Measurements from ENCODE around the gene TCF15. TPM values are rescaled to one million over a fixed set of nuclear protein-coding genes. Genes with fewer than 3 reads are reported as not detected.
"Not testable (repeated sequence)": the region's sequence is repeated elsewhere in the genome, so short reads cannot be mapped to it uniquely, and the experiment has no call there.

Gene TCF15
- total RNA-seq, 2 donors from 2014 or later = 0.41 TPM; not detected in 1

- DNase-seq (ENCODE audit: low spot score in 2 of 2) (no peak), ATAC-seq (no peak)
- H3K27ac Mint-ChIP-seq = no peak overlapping the region
- H3K36me3 Mint-ChIP-seq = no peaks in the 10 kb centered on the region
- H3K9me3 Mint-ChIP-seq = no peaks in the 10 kb centered on the region
Observed at GRCh38 chr20:602111-602970, 7.8 kb downstream of the TCF15 start.

- Mint-ChIP-seq H3K36me3 (no peaks in the 10 kb centered on the region), H3K27ac (no peak overlapping the region), H3K9me3 (no peaks in the 10 kb centered on the region)
- DNase-seq (ENCODE audit: low spot score in 2 of 2) (no peak), ATAC-seq (no peak)
Observed at GRCh38 chr20:600736-601135, 9.4 kb downstream of the TCF15 start.

GRCh38 chr20:600141-600540, 10.0 kb downstream of the TCF15 start:
- ATAC-seq = no peak
- no peaks in the 10 kb centered on the region for H3K9me3 Mint-ChIP-seq

GRCh38 chr20:598133-598850, 11.8 kb downstream of the TCF15 start:
- H3K9me3 Mint-ChIP-seq = no peaks in the 10 kb centered on the region
- H3K27ac Mint-ChIP-seq = no peak overlapping the region
- no peak for DNase-seq (ENCODE audit: low spot score in 2 of 2)
- ATAC-seq = no peak
- no peaks in the 10 kb centered on the region for H3K36me3 Mint-ChIP-seq

More at GRCh38 chr20:600141-600540, 10.0 kb downstream of the TCF15 start:
- H3K36me3 Mint-ChIP-seq = no peaks in the 10 kb centered on the region
- no peak for DNase-seq (ENCODE audit: low spot score in 2 of 2)
- no peak overlapping the region for H3K27ac Mint-ChIP-seq

DNA sequence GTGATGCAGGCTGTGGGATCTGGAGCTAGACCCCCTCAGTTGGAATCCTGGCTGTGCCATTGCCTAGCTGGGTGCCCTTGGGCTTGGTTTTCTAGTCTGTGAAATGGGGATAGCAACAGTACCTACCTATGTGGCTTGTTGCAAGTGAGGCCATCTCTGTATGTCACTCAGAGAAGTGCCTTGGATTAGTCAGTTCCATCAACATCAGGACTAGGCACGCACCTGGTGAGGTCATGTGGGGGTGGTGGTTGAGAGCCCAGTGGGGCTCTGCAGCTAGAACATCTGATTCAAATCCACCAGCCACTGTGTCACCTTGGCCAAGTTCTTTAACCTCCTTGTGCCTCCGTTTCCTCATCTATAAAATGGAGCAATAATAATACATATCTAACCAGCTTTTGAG, 12.5 kb downstream of the TCF15 start:
- H3K27ac Mint-ChIP-seq = no peak overlapping the region
- no peaks in the 10 kb centered on the region for H3K36me3 Mint-ChIP-seq
- no peak for ATAC-seq
- no peak for DNase-seq (ENCODE audit: low spot score in 2 of 2)
- no peaks in the 10 kb centered on the region for H3K9me3 Mint-ChIP-seq

DNA sequence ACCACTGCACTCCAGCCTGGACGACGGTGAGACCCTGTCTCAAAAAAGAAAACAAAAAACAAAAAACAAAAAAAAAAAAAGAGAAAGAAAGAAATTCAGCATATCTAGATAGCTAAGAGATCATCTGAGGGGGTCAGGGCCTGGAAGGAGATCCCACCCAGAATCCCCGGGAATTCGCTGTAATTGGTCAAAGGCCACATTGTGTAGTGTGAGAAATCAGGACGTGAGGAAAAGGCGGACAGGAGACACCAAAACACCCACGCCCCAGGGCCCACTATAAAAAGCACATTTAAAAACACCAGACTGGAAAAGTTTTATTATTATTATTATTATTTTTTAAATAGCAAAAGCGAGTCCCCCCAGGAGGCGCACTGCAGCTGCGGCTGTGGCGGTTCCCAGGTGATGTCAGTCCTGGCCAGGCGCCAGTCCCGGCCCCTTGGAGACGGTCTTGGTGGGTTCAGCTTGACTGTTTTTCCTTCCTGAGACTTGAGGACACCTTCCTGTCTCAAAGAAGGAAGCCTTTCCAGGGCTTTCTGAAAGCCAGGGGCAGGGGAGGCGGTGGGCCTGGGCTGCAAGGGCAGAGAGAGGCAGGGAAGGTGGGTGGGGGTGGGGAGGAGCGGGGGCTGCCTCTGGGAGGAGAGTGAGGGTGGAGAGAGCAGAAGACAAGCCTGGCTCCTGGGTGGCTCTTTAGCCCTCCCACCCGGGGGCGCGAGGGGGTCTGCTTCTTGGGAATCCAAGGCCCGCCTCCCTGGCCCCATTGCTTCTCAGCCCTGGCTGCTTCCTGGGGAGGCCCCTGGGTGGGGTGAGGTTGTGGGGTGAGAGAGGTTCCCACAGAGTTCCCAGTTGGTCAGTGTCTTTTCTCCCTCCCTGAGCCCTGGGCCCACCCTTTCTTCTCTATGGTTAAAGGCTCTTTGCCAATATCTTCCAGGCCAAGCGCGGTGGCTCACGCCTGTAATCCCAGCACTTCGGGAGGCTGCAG, 14.5 kb downstream of the TCF15 start:
- H3K9me3 Mint-ChIP-seq = no peaks in the 10 kb centered on the region
- H3K36me3 Mint-ChIP-seq = no peaks in the 10 kb centered on the region
- ATAC-seq = no peak
- DNase-seq (ENCODE audit: low spot score in 2 of 2) = no peak
- H3K27ac Mint-ChIP-seq = no peak overlapping the region

GRCh38 chr20:592506-592905, 17.6 kb downstream of the TCF15 start:
- DNase-seq (ENCODE audit: low spot score in 2 of 2) (no peak), ATAC-seq (no peak)
- Mint-ChIP-seq H3K9me3 (no peaks in the 10 kb centered on the region), H3K36me3 (no peaks in the 10 kb centered on the region), H3K27ac (no peak overlapping the region)

DNA sequence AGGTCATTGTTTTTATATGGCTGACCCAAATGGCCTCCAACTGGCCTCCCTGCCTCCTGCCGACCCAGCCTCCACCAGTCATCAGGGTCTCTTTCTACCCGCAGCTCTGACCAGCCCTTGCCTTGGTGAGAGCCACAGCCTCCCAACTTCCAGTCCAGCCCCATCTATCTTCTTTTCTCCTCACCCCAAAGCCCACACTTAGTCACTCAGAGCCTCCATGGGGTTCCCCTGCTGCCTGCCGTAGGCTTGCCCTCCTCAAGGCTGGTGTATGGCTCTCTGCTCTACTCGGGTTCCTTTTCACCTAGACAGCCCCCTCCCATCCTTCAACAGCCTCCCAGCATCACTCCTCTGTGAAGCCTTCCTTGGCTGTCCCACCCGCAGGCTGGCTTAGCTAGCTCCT, 18.2 kb downstream of the TCF15 start:
- no peak for DNase-seq (ENCODE audit: low spot score in 2 of 2)
- ATAC-seq = peak in 1 of 2 donors; percentile 39
- peak overlapping the region in 1 of 2 donors; percentile 4 for H3K27ac Mint-ChIP-seq
- no peaks in the 10 kb centered on the region for H3K36me3 Mint-ChIP-seq
- H3K9me3 Mint-ChIP-seq = no peaks in the 10 kb centered on the region

DNA sequence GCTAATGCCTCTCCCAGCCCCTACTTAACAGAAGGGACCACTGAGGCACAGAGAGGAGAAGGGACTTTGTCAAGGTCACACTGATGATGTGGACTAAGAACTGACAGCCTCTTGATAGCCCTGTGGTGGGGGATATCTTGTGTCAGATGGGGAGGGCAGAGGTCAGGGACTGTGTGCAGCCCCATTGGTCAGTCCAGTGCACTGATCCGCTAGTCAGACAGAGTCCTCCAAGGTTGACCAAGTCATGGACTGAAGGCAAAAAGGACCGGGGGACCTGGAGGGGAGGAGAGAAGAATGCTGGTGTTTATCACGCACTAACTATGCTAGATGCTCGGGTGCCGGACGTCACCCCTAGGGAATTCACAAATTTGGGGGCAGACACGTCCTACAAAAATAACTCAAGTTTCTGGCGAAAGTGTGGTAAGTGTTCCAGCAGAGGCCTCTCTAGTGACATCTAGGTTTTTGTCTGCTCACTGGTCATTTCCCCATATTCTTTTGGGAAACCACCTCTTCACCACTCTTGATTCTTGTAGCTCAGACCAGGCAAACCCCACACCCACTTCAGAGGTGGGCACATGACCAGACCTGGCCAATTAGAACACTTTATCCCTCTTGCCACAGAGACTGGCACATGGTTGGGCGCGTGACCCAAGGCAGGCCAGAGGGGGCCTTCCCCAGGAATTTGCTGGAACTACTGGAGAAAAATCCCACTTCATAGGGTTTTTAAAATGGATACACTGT, 21.0 kb downstream of the TCF15 start:
- H3K36me3 Mint-ChIP-seq = no peaks in the 10 kb centered on the region
- DNase-seq (ENCODE audit: low spot score in 2 of 2) = no peak
- peak in 1 of 2 donors; percentile 71 for ATAC-seq
- no peak overlapping the region for H3K27ac Mint-ChIP-seq
- no peaks in the 10 kb centered on the region for H3K9me3 Mint-ChIP-seq

DNA sequence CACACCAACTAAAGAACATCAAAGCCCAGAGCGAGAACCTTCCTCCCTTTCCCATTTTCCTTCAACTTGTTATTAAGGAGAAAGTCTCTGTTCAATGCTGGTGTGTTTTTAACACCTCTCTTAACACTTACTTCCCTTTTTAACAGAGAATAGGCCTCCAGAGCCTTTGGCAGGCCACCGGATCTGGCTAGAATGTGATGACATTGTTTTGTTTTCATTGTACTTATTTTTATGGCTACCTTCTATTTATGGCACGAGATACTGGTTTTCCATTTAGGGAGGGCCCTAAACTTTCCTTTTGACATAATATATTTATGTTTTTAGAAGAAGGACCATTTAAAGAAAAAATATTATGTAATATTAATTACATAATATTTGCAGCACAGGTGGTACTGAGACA, 21.6 kb downstream of the TCF15 start:
- ATAC-seq = no peak
- Mint-ChIP-seq H3K27ac (no peak overlapping the region), H3K9me3 (no peaks in the 10 kb centered on the region), H3K36me3 (no peaks in the 10 kb centered on the region)
- no peak for DNase-seq (ENCODE audit: low spot score in 2 of 2)

GRCh38 chr20:584971-585301, 25.2 kb downstream of the TCF15 start:
- DNase-seq (ENCODE audit: low spot score in 2 of 2) (no peak), ATAC-seq (no peak)
- no peak overlapping the region for H3K27ac Mint-ChIP-seq
- no peaks in the 10 kb centered on the region for H3K36me3 Mint-ChIP-seq
- H3K9me3 Mint-ChIP-seq = no peaks in the 10 kb centered on the region

GRCh38 chr20:584161-584970, 25.7 kb downstream of the TCF15 start:
- H3K9me3 Mint-ChIP-seq = no peaks in the 10 kb centered on the region
- H3K36me3 Mint-ChIP-seq = no peaks in the 10 kb centered on the region
- DNase-seq (ENCODE audit: low spot score in 2 of 2) (no peak), ATAC-seq (peak; percentile 29 to 80)
- H3K27ac Mint-ChIP-seq = no peak overlapping the region

DNA sequence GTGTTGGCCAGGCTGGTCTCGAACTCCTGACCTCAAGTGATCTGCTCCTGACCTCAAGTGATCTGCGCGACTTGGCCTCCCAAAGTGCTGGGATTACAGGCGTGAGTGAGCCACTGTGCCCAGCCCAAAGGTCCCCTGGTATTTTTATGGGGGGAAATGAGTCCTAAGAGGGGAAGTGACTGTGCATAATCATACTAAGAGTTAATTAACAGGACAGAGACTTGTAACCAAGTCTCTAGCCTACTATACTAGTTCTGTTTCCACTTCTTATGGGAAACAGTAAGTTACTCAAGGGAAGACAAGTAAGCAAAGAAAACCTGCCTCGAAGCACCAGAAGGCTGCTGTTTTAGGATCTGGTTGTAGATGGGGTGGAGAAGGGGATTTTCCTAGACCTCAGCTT, 27.9 kb downstream of the TCF15 start:
- ATAC-seq = no peak
- Mint-ChIP-seq H3K36me3 (no peaks in the 10 kb centered on the region), H3K27ac (peak overlapping the region in 1 of 2 donors; percentile 21), H3K9me3 (no peaks in the 10 kb centered on the region)
- DNase-seq (ENCODE audit: low spot score in 2 of 2) = no peak

DNA sequence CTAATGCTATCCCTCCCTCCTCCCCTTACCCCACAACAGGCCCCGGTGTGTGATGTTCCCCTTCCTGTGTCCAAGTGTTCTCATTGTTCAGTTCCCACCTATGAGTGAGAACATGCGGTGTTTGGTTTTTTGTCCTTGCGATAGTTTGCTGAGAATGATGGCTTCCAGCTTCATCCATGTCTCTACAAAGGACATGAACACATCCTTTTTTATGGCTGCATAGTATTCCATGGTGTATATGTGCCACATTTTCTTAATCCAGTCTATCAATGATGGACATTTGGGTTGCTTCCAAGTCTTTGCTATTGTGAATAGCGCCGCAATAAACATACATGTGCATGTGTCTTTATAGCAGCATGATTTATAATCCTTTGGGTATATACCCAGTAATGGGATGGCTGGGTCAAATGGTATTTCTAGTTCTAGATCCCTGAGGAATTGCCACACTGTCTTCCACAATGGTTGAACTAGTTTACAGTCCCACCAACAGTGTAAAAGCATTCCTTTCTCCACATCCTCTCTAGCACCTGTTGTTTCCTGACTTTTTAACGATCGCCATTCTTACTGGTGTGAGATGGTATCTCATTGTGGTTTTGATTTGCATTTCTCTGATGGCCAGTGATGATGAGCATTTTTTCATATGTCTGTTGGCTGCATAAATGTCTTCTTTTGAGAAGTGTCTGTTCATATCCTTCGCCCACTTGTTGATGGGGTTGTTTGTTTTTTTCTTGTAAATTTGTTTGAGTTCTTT, 31.0 kb downstream of the TCF15 start:
- not testable (repeated sequence) for ATAC-seq; H3K9me3 Mint-ChIP-seq; H3K36me3 Mint-ChIP-seq; H3K27ac Mint-ChIP-seq; DNase-seq (ENCODE audit: low spot score in 2 of 2)
